Ectodermal cell (in vitro differentiated cells): ENCODE data around the gene MCM9.

Experiments
- H3K27ac ChIP-seq: 2 replicates; pipeline ENCODE4 v1.7.0; 2013; ENCODE audit warnings: mild to moderate bottlenecking, low read depth, low read length; ENCODE audit not compliant: insufficient read depth, poor library complexity, severe bottlenecking
- H3K27me3 ChIP-seq: 2 replicates; pipeline ENCODE4 v1.7.0; 2013; ENCODE audit warnings: mild to moderate bottlenecking, low read length; ENCODE audit not compliant: insufficient read depth, control insufficient read depth, poor library complexity, severe bottlenecking
- H3K36me3 ChIP-seq: one replicate; pipeline ENCODE4 v1.7.0; 2013; ENCODE audit warnings: low read length; ENCODE audit not compliant: control insufficient read depth, insufficient read depth
- H3K4me1 ChIP-seq: one replicate; pipeline ENCODE4 v1.7.0; 2013; ENCODE audit warnings: low read length; ENCODE audit not compliant: control insufficient read depth, insufficient read depth
- H3K4me3 ChIP-seq: 2 replicates; pipeline ENCODE4 v1.7.0; 2013; ENCODE audit warnings: low read depth, low read length, control low read depth; ENCODE audit not compliant: insufficient read depth
- H3K9me3 ChIP-seq: 2 replicates; pipeline ENCODE4 v1.7.0; 2013; ENCODE audit warnings: mild to moderate bottlenecking, low read length, moderate library complexity; ENCODE audit not compliant: control insufficient read depth
- WGBS, 2 experiments: methylation state at CpG; one replicate each; pipeline ENCODE4 v1.1.7; 2013; ENCODE audit warnings: missing lambda C conversion rate in 2 of 2; 5-methylcytosine and 5-hydroxymethylcytosine counted together

The MCM9 gene

GRCh38 chr6:118882314-118882905, 52.5 kb downstream of the MCM9 start:
- Histone ChIP-seq H3K36me3 (no peaks in the 10 kb centered on the region), H3K27ac (no peak overlapping the region), H3K9me3 (no peaks in the 10 kb centered on the region), H3K4me3 (no peak overlapping the region), H3K4me1 (peaks cover 3% of the 10 kb centered on the region), H3K27me3 (no peaks in the 10 kb centered on the region)
- 82 to 90% methylated on average over 3 of the region's 4 CpGs for WGBS, 2 experiments

- Histone ChIP-seq H3K9me3 (no peaks in the 10 kb centered on the region), H3K27me3 (no peaks in the 10 kb centered on the region), H3K4me3 (no peak overlapping the region), H3K27ac (no peak overlapping the region), H3K36me3 (no peaks in the 10 kb centered on the region), H3K4me1 (peaks cover 3% of the 10 kb centered on the region)
- WGBS, 2 experiments = 92% methylated on average over 7 to 9 of the region's 9 CpGs
These were observed 53.3 kb downstream of the MCM9 start for GRCh38 chr6:118881440-118882313.

- Histone ChIP-seq H3K36me3 (no peaks in the 10 kb centered on the region), H3K9me3 (no peaks in the 10 kb centered on the region), H3K4me3 (no peak overlapping the region), H3K4me1 (peaks cover 3% of the 10 kb centered on the region), H3K27me3 (no peaks in the 10 kb centered on the region), H3K27ac (no peak overlapping the region)
- WGBS, 2 experiments = 88% methylated on average over 1 of the region's 2 CpGs; no CpG with 5 or more reads in 1 of the 2 experiments
These were observed 57.2 kb downstream of the MCM9 start for GRCh38 chr6:118877806-118878205.

GRCh38 chr6:118876814-118877213, 58.1 kb downstream of the MCM9 start:
- Histone ChIP-seq H3K4me3 (no peak overlapping the region), H3K27ac (no peak overlapping the region), H3K9me3 (no peaks in the 10 kb centered on the region), H3K27me3 (no peaks in the 10 kb centered on the region), H3K4me1 (no peaks in the 10 kb centered on the region), H3K36me3 (no peaks in the 10 kb centered on the region)

- no peaks in the 10 kb centered on the region for H3K27me3 ChIP-seq
- no peaks in the 10 kb centered on the region for H3K36me3 ChIP-seq
- no peaks in the 10 kb centered on the region for H3K4me1 ChIP-seq
- WGBS, 2 experiments = 86 to 95% methylated on average over 1 of the region's 1 CpG
- no peak overlapping the region for H3K4me3 ChIP-seq
- H3K9me3 ChIP-seq = no peaks in the 10 kb centered on the region
- H3K27ac ChIP-seq = no peak overlapping the region
These were observed 58.8 kb downstream of the MCM9 start for GRCh38 chr6:118876198-118876597.

GRCh38 chr6:118875672-118876071, 59.3 kb downstream of the MCM9 start:
- H3K27ac ChIP-seq = no peak overlapping the region
- H3K9me3 ChIP-seq = no peaks in the 10 kb centered on the region
- H3K27me3 ChIP-seq = no peaks in the 10 kb centered on the region
- H3K36me3 ChIP-seq = no peaks in the 10 kb centered on the region
- 92 to 94% methylated on average over 1 to 2 of the region's 2 CpGs for WGBS, 2 experiments
- no peaks in the 10 kb centered on the region for H3K4me1 ChIP-seq
- no peak overlapping the region for H3K4me3 ChIP-seq

- Histone ChIP-seq H3K4me3 (no peak overlapping the region), H3K27me3 (no peaks in the 10 kb centered on the region), H3K36me3 (no peaks in the 10 kb centered on the region), H3K9me3 (no peaks in the 10 kb centered on the region), H3K27ac (no peak overlapping the region), H3K4me1 (no peaks in the 10 kb centered on the region)
- 95 to 100% methylated on average over 1 of the region's 2 CpGs for WGBS, 2 experiments
These were observed 61.7 kb downstream of the MCM9 start for GRCh38 chr6:118873239-118873638.

- Histone ChIP-seq H3K4me1 (no peaks in the 10 kb centered on the region), H3K27me3 (no peaks in the 10 kb centered on the region), H3K36me3 (no peaks in the 10 kb centered on the region), H3K9me3 (no peaks in the 10 kb centered on the region), H3K4me3 (no peak overlapping the region), H3K27ac (no peak overlapping the region)
- WGBS, 2 experiments = 89 to 90% methylated on average over 2 of the region's 2 CpGs
These were observed 62.2 kb downstream of the MCM9 start for GRCh38 chr6:118872726-118873125.

GRCh38 chr6:118872318-118872717, 62.6 kb downstream of the MCM9 start:
- Histone ChIP-seq H3K9me3 (no peaks in the 10 kb centered on the region), H3K27ac (no peak overlapping the region), H3K4me3 (no peak overlapping the region), H3K4me1 (no peaks in the 10 kb centered on the region), H3K36me3 (no peaks in the 10 kb centered on the region), H3K27me3 (no peaks in the 10 kb centered on the region)

GRCh38 chr6:118871331-118871730, 63.6 kb downstream of the MCM9 start:
- Histone ChIP-seq H3K27me3 (no peaks in the 10 kb centered on the region), H3K9me3 (no peaks in the 10 kb centered on the region), H3K4me1 (no peaks in the 10 kb centered on the region), H3K4me3 (no peak overlapping the region), H3K27ac (no peak overlapping the region), H3K36me3 (no peaks in the 10 kb centered on the region)
- 90 to 95% methylated on average over 5 of the region's 5 CpGs for WGBS, 2 experiments
